T-helper 1 cell treated with Interleukin-12 subunit alpha and Interleukin-12 subunit beta and Interleukin-4 antibody, amounts not matched to agents 30 ng/mL and 1 ng/mL, for 36 hours (primary cell): ENCODE results near the gene UBL4B. TPM values are rescaled to one million over a fixed set of nuclear protein-coding genes. Genes with fewer than 3 reads are reported as not detected.
"Not testable (repeated sequence)": the region's sequence is repeated elsewhere in the genome, so short reads cannot be mapped to it uniquely, and the experiment has no call there.

Source experiments
- intact Hi-C: fragments of 100-400 bp; cut with micrococcal nuclease; formaldehyde crosslinking; loops from one replicate; pipeline ENCODE4 v1.15.1; 2024
- total RNA-seq: library from RNA; stranded (reverse); gene quantifications from 2 replicates; pipeline ENCODE4 v1.2.3, GENCODE V29; 2022

UBL4B gene, protein sequence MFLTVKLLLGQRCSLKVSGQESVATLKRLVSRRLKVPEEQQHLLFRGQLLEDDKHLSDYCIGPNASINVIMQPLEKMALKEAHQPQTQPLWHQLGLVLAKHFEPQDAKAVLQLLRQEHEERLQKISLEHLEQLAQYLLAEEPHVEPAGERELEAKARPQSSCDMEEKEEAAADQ
- total RNA-seq = not detected in 2 replicates

GRCh38 chr1:110112143-110112542 is at the start of gene UBL4B:
UBL4B (plus strand) TSS chr1:110112443; CDS start chr1:110112535, 92 bp downstream.
- intact Hi-C loops = no loop called here

- intact Hi-C loops = no loop called here
Observed at GRCh38 chr1:110062612-110063011, 49.6 kb upstream of the UBL4B start.

DNA sequence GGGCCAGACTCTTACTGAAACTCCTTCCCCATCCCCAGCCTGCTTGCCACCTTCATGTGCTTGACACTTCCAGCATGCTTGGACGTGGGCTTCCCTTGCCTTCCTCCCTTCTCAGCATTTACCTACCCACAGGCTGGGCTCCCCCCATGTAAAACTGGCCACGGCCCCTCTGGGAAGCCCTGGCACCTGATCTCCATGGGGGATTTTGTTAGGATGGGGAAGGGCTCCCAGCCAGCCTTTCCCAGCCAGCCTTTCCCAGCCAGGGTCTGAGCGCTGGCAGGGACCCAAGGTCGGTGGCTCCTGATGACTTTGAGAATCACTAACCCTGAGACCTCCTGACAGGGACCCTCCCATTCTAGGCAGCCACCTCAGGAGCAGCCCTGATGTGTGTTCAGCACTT is 48.5 kb upstream of the UBL4B start:
- intact Hi-C loops = no loop called here

DNA sequence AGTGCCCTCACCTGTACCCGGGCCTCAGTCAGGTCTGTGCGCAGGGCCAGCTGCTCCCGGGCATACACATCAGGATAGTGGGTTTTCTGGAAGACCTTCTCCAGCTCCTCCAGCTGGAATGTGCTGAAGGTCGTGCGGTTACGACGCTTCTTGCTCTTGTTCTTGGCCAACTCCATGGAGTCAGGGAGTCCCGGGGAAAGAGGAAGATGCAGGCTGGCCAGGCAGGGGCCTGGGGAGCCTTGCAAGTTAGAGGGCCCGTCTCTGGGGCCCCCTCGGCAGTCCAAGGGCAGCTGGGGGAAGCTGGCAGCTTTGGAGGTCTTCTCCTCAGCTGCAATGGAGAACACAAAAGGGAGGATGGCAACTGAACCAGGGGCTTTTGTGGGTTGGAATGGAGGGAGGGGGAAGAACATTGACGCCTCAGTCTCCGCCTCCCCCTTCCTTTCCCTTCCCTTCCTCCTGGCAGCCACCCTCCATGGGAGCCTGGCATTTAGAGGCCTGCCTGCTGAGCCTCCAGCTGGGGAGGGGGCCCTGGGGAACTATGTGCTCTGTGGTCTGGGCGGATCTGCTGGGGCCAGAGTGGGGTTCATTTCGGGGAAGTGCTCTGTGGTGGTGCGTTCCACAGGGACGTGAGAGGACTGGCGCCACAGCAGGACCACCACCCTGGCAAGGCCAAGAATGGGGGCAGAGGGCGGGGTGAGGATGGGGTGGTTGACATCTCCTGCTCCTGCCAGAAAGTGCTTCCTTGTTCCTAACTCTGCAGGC is 47.5 kb upstream of the UBL4B start:
- intact Hi-C loops = no loop called here

GRCh38 chr1:110065841-110066240 is 46.4 kb upstream of the UBL4B start:
- intact Hi-C loops = no loop called here

- intact Hi-C loops = no loop called here
Observed at GRCh38 chr1:110067479-110067892, 44.8 kb upstream of the UBL4B start.

DNA sequence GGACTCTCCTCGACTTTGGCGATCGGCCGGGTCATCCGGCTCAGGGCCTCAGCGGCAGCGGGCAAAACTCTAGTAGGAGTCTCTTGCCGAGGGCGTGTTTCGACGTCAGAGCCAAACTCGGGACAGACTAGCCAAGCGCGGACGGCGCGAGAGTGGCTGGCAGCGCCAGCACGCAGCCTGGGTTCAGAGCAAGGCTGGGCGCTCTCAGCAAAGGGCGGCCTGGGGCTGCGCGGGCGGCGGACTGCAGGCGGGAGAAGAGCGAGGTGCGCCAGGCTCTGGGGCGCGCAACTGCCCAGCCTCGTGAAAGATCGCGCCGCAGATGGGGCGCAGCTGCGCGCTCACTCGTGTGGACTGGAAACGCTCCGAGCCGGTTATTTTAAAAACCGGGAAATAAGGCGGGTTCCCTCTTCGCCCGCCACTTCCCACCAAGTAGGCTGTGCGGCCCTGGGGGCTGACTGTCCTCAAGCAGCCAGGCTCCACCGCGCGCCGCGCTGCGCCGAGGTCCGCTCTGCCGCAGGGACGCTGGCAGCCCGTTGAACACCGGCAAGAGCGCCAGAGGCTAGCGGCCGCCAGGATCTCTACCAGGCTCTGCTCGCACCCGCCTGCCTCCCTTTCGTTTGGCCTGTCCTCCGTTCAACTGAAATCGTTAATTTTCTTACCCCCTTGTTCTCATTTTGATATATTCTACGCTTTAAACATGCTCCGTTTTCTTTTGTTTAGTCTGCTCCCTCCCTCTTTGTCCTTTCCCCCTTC is 44.2 kb upstream of the UBL4B start:
- intact Hi-C loops = loop anchor here (2.0 kb wide), 1 partner anchor 17 kb away; no protein-coding TSS in a partner anchor

DNA sequence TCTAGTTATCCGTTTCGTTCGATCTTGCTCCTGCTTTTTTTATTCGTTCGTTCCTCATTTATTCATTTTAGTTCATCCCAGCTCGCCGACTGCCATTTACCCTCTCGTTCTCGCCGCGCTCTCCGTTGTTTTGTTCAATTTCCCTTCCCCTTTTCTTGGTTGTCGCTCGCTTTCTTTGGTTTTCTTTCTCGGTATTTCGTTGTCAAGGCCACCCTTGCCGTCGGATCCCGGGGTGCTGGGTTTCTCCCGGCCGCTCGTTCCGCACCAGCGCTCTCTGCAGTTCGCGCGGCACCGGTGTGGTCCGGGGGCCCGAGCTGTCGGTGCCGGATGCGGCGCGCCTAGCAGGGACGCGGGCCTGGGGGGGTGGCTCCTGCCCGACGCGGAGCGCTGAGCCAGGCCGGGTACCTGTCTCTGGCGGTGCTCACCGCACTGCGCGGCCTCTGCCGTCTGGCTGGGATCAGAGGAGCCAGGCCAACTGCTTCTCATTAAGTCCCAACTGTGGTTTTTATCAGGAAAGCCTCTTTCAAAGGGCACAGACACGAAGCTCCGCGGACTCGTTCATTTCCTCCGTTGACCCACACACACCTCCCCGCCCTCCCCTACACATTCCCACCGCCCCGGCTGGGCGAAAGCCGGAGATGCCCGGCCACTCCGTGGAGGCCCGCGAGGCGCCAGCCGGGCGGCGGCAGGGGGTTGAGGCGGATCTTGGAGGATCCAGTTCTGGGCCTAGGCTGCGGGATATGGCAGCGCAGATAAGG is 43.4 kb upstream of the UBL4B start:
- intact Hi-C loops = loop anchor here (2.0 kb wide), 1 partner anchor 16 kb away; no protein-coding TSS in a partner anchor

- intact Hi-C loops = loop anchor here (2.0 kb wide), 1 partner anchor 15 kb away; no protein-coding TSS in a partner anchor
Observed at GRCh38 chr1:110069404-110070281, 42.6 kb upstream of the UBL4B start.

DNA sequence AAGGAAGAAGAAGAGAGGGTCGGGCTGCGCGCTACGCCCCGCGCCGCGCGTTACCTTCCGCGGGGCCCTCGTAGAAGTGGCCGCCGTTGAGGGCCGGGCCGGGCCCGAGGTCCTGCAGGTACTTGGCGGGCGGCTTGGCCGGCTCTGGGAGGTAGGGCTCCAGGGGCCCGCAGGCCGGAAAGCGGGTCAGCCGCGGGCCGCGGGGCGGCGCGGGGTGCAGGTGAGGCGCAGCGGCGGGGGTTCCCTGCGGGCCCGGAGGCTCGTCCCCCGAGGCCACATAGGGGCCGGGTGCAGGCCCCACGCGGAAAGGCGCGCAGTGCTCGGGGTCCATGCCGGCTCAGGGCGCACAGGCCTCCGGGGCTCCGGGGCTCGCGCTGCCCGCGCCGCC is 42.0 kb upstream of the UBL4B start:
- intact Hi-C loops = no loop called here

- intact Hi-C loops = no loop called here
Observed at GRCh38 chr1:110070671-110071242, 41.5 kb upstream of the UBL4B start, which contains the start of gene ALX3. ALX3 (minus strand) TSS chr1:110070672; CDS start chr1:110070612, 60 bp downstream.

GRCh38 chr1:110074166-110074565 is 38.1 kb upstream of the UBL4B start:
- intact Hi-C loops = no loop called here

- intact Hi-C loops = no loop called here
Observed at GRCh38 chr1:110076789-110077500, 35.3 kb upstream of the UBL4B start.

GRCh38 chr1:110079995-110080394 is 32.2 kb upstream of the UBL4B start:
- intact Hi-C loops = not testable (repeated sequence)

GRCh38 chr1:110081061-110081460 is 31.2 kb upstream of the UBL4B start:
- intact Hi-C loops = no loop called here

- intact Hi-C loops = no loop called here
Observed at GRCh38 chr1:110082477-110082876, 29.8 kb upstream of the UBL4B start.

GRCh38 chr1:110083061-110083865 is 29.0 kb upstream of the UBL4B start:
- intact Hi-C loops = no loop called here

GRCh38 chr1:110083866-110084226 is 28.4 kb upstream of the UBL4B start:
- intact Hi-C loops = loop anchor here (2.0 kb wide), 1 partner anchor 15 kb away; no protein-coding TSS in a partner anchor
